Lower leg skin (tissue), 4 donors: ENCODE measurements around the gene VSTM2A. TPM values are rescaled to one million over a fixed set of nuclear protein-coding genes. Genes with fewer than 3 reads are reported as not detected.

Experiments used
- DNase-seq, 2 donors: peaks; one replicate each; pipeline ENCODE4 v3.0.0-alpha.2; 2019; ENCODE audit warnings: low spot score in 2 of 2
- H3K4me3 ChIP-seq: fragments of 200-600 bp; sonication (generic); 2 replicates; pipeline ENCODE4 v1.5.1; 2017; ENCODE audit warnings: mild to moderate bottlenecking, low read depth; ENCODE audit not compliant: poor library complexity, severe bottlenecking
- POLR2A ChIP-seq, 2 donors: fragments of 450-650 bp; IDR thresholded peaks; one replicate each; pipeline ENCODE4 v1.6.1; 2016 to 2017; ENCODE audit warnings: antibody characterized with exemption in 2 of 2, mild to moderate bottlenecking in 1 of 2, moderate library complexity in 1 of 2
- WGBS, 2 donors: methylation state at CpG; one replicate each; pipeline ENCODE4 v1.1.5; 2018; 5-methylcytosine and 5-hydroxymethylcytosine counted together
- intact Hi-C: fragments of 100-400 bp; cut with DNase I; formaldehyde crosslinking; loops from one replicate; pipeline ENCODE4 v1.15.0; 2023; ENCODE audit warnings: low total_unique reads
- total RNA-seq, 4 donors: library from RNA; depleted of rRNA; stranded (reverse); fragments of >200 nt; gene quantifications; one replicate each; pipeline ENCODE4 v1.1.0, GENCODE V29; 2016
- TF ChIP-seq, protein P1 (sequence below), 3 donors: fragments of 450-650 bp; IDR thresholded peaks; one replicate each; pipeline ENCODE4 v1.5.1; 2016; ENCODE audit warnings: antibody characterized with exemption in 3 of 3, mild to moderate bottlenecking in 3 of 3, moderate library complexity in 2 of 3

VSTM2A gene
- total RNA-seq, 4 donors from 2014 or later, result 0.15 to 0.62 TPM; not detected in 2

- DNase-seq, result no peak
- no peak overlapping the region for H3K4me3 ChIP-seq
- TF ChIP-seq, protein P1, sequence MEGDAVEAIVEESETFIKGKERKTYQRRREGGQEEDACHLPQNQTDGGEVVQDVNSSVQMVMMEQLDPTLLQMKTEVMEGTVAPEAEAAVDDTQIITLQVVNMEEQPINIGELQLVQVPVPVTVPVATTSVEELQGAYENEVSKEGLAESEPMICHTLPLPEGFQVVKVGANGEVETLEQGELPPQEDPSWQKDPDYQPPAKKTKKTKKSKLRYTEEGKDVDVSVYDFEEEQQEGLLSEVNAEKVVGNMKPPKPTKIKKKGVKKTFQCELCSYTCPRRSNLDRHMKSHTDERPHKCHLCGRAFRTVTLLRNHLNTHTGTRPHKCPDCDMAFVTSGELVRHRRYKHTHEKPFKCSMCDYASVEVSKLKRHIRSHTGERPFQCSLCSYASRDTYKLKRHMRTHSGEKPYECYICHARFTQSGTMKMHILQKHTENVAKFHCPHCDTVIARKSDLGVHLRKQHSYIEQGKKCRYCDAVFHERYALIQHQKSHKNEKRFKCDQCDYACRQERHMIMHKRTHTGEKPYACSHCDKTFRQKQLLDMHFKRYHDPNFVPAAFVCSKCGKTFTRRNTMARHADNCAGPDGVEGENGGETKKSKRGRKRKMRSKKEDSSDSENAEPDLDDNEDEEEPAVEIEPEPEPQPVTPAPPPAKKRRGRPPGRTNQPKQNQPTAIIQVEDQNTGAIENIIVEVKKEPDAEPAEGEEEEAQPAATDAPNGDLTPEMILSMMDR (IDR thresholded peaks at IDR 0.05), result no peak
- TF ChIP-seq POLR2A (IDR thresholded peaks at IDR 0.05), result no peak
- intact Hi-C loops, result no loop called here
- 52 to 58% methylated on average over 2 of the region's 2 CpGs for WGBS, 2 donors
Observed at GRCh38 chr7:54581511-54581910, 39.3 kb downstream of the VSTM2A start.

- no peak for DNase-seq
- intact Hi-C loops, result no loop called here
- H3K4me3 ChIP-seq, result no peak overlapping the region
- 82% methylated on average over 15 of the region's 15 CpGs for WGBS, 2 donors
- TF ChIP-seq, protein P1 (IDR thresholded peaks at IDR 0.05), result no peak
- no peak for TF ChIP-seq POLR2A (IDR thresholded peaks at IDR 0.05)
Observed at GRCh38 chr7:54591404-54592386, 49.5 kb downstream of the VSTM2A start.

DNA sequence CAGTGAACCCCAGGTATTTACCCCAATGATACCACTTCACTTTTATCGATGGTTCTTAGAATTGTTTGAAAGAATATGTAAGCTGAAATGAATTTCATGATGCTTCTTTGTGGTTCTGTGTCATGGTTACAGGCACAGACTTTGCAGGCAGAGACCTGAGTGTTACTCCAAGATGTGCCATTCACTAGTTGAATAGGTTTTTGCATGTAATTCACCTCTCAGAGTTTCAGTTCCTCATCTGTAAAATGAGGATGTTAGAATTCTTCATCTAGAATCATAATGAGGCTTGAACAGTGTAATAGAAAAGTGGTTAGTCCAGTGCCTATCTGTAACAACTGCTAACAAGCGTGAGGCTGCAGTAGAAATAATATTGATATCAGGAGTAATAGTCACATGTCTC is 54.6 kb downstream of the VSTM2A start:
- no peak overlapping the region for H3K4me3 ChIP-seq
- TF ChIP-seq, protein P1 (IDR thresholded peaks at IDR 0.05), result no peak
- no peak for TF ChIP-seq POLR2A (IDR thresholded peaks at IDR 0.05)
- intact Hi-C loops, result no loop called here
- 89 to 90% methylated on average over 2 of the region's 2 CpGs for whole genome bisulfite sequencing, 2 donors
- DNase-seq, result no peak

DNA sequence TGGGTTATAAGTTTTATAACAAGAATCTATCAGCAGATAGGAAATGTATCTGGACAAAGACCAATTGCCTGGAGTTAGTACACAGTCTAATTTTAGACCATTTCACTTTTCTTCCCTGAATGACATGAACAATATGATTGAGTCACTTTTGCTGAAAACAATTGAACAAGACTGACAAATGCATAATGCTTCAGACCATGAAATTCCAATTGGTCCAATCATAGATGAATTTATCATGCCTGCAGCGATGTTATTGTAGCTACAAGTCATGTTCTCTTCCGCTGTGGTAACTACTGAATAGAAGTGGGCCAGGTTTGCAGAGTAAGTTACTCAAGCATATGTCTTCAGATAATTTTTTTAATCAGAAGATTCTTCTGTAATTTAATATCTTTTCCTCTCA is 73.4 kb downstream of the VSTM2A start:
- intact Hi-C loops, result no loop called here
- H3K4me3 ChIP-seq, result no peak overlapping the region
- no peak for DNase-seq
- WGBS, 2 donors, result 81 to 82% methylated on average over 2 of the region's 2 CpGs
- TF ChIP-seq, protein P1 (IDR thresholded peaks at IDR 0.05), result no peak
- no peak for TF ChIP-seq POLR2A (IDR thresholded peaks at IDR 0.05)

Other genes with a start within 250 kb of the VSTM2A start
- gene SEC61G, start 216.8 kb downstream of the VSTM2A start, total RNA-seq, result 100 to 1,000 TPM; 106 to 286 (median 118) TPM